H1 (cell line): ENCODE data around the gene ATP6V0D1. TPM values are rescaled to one million over a fixed set of nuclear protein-coding genes. Genes with fewer than 3 reads are reported as not detected.

ENCODE experiments used
- CTCF ChIA-PET: fragments of 300-600 bp; sonication (Branson Sonifier 250); formaldehyde crosslinking; loops from one replicate; lab custom pipeline; 2021; ENCODE audit not compliant: partially characterized antibody; lab: Charles Lee
- POLR2A ChIA-PET: fragments of 300-600 bp; sonication (Branson Sonifier 250); formaldehyde crosslinking; loops from one replicate; lab custom pipeline; 2021; ENCODE audit warnings: inconsistent platforms; ENCODE audit not compliant: partially characterized antibody; lab: Charles Lee
- DNase-seq, 2 experiments: peaks; one replicate each; pipeline versions ENCODE4 v3.0.0 to v3.0.0-alpha.2; 2010 to 2022; ENCODE audit warnings: low spot score in 2 of 2, low read depth in 1 of 2, mixed read lengths in 1 of 2
- FAIRE-seq: peaks from 2 replicates; lab custom pipeline; 2011; peaks lifted over from hg19 to GRCh38; lab: Jason Lieb, UNC
- H2AFZ ChIP-seq: 2 replicates; pipeline ENCODE4 v1.8.1; 2012; ENCODE audit warnings: low read length, inconsistent platforms
- H2AK5ac ChIP-seq: 2 replicates; pipeline ENCODE4 v1.6.1; 2013; ENCODE audit warnings: low read depth, low read length
- H2BK120ac ChIP-seq: replicated peaks from 2 replicates; pipeline ENCODE3; 2013; ENCODE audit warnings: low read depth, low read length, inconsistent platforms
- H2BK12ac ChIP-seq: 2 replicates; pipeline ENCODE4 v1.6.1; 2013; ENCODE audit warnings: low read depth, low read length
- H2BK15ac ChIP-seq: 2 replicates; pipeline ENCODE4 v1.6.1; 2013; ENCODE audit warnings: low read length
- H2BK20ac ChIP-seq: 2 replicates; pipeline ENCODE4 v1.6.1; 2013; ENCODE audit warnings: low read length
- H2BK5ac ChIP-seq: 2 replicates; pipeline ENCODE4 v1.6.1; 2013; ENCODE audit warnings: low read depth, low read length
- H3K14ac ChIP-seq: 2 replicates; pipeline ENCODE4 v1.6.1; 2013; ENCODE audit warnings: inconsistent platforms; ENCODE audit not compliant: insufficient read length
- H3K18ac ChIP-seq: 2 replicates; pipeline ENCODE4 v1.6.1; 2013; ENCODE audit warnings: low read length; ENCODE audit errors: extremely low read depth
- H3K23ac ChIP-seq: 2 replicates; pipeline ENCODE4 v1.6.1; 2013; ENCODE audit warnings: inconsistent platforms; ENCODE audit not compliant: insufficient read length
- H3K23me2 ChIP-seq: 2 replicates; pipeline ENCODE4 v1.6.1; 2013; ENCODE audit warnings: low read depth, low read length
- H3K27ac ChIP-seq: 2 replicates; pipeline ENCODE4 v1.6.1; 2011; ENCODE audit warnings: low read depth, low read length, inconsistent platforms
- H3K27me3 ChIP-seq, 4 experiments: replicated peaks in 1 of 4; 1 replicate in 1 of 4; 2 replicates in 3 of 4; pipeline versions ENCODE4 v1.6.1 to v1.8.1; 2011 to 2013; ENCODE audit warnings: low read length in 3 of 4, mild to moderate bottlenecking in 3 of 4, inconsistent platforms in 2 of 4, mixed read lengths in 2 of 4, moderate library complexity in 1 of 4; ENCODE audit not compliant: control insufficient read depth in 3 of 4, insufficient read depth in 3 of 4; ENCODE audit errors: extremely low read depth in 1 of 4
- H3K36me3 ChIP-seq, 4 experiments: 2 replicates each; pipeline versions ENCODE4 v1.6.1 to v1.8.1; 2011 to 2013; ENCODE audit warnings: mild to moderate bottlenecking in 4 of 4, low read length in 3 of 4, moderate library complexity in 2 of 4, control low read depth in 1 of 4, inconsistent platforms in 1 of 4; ENCODE audit not compliant: insufficient read depth in 4 of 4, control insufficient read depth in 2 of 4
- H3K4ac ChIP-seq: replicated peaks from 2 replicates; pipeline ENCODE3; 2013; ENCODE audit warnings: low read length, low read depth, mixed read lengths, inconsistent platforms; ENCODE audit not compliant: insufficient read length
- H3K4me1 ChIP-seq, 4 experiments: replicated peaks in 1 of 4; 1 replicate in 1 of 4; 2 replicates in 3 of 4; pipeline versions ENCODE4 v1.6.1 to v1.8.1; 2011 to 2013; ENCODE audit warnings: low read length in 3 of 4, inconsistent platforms in 2 of 4, mixed read lengths in 1 of 4; ENCODE audit not compliant: insufficient read depth in 4 of 4, control insufficient read depth in 3 of 4
- H3K4me2 ChIP-seq, 2 experiments: 2 replicates each; pipeline versions ENCODE4 v1.6.1 to v1.8.1; 2011 to 2013; ENCODE audit warnings: low read depth in 2 of 2, low read length in 2 of 2, control low read depth in 1 of 2, inconsistent platforms in 1 of 2, mild to moderate bottlenecking in 1 of 2; ENCODE audit not compliant: insufficient read depth in 1 of 2
- H3K4me3 ChIP-seq, 4 experiments: fragments of 200-600, 300-600 bp in 1 of 4; sonication (generic), shearing (Covaris generic), sonication (Bioruptor Twin) in 1 of 4; 2 replicates each; pipeline versions ENCODE4 v1.5.1 to v1.8.1; 2011 to 2016; ENCODE audit warnings: low read length in 4 of 4, low read depth in 3 of 4, control low read depth in 2 of 4, inconsistent platforms in 2 of 4, mild to moderate bottlenecking in 2 of 4, mixed read lengths in 1 of 4, moderate library complexity in 1 of 4; ENCODE audit not compliant: insufficient read depth in 2 of 4; ENCODE audit errors: extremely low read depth in 1 of 4
- H3K56ac ChIP-seq: replicated peaks from 2 replicates; pipeline ENCODE3; 2013; ENCODE audit warnings: low read depth, mild to moderate bottlenecking, mixed read lengths, low read length, inconsistent platforms; ENCODE audit not compliant: insufficient read length
- H3K79me1 ChIP-seq: 2 replicates; pipeline ENCODE4 v1.6.1; 2013; ENCODE audit warnings: low read depth, low read length, control low read depth
- H3K79me2 ChIP-seq, 2 experiments: 2 replicates each; pipeline versions ENCODE4 v1.6.1 to v1.8.1; 2012 to 2013; ENCODE audit warnings: low read length in 2 of 2, mild to moderate bottlenecking in 2 of 2, inconsistent platforms in 1 of 2; ENCODE audit not compliant: insufficient read depth in 2 of 2, control insufficient read depth in 1 of 2
- H3K9ac ChIP-seq, 4 experiments: replicated peaks in 1 of 4; 1 replicate in 1 of 4; 2 replicates in 3 of 4; pipeline versions ENCODE4 v1.6.1 to v1.8.1; 2011 to 2013; ENCODE audit warnings: low read depth in 3 of 4, low read length in 3 of 4, control low read depth in 2 of 4, mild to moderate bottlenecking in 2 of 4, moderate library complexity in 2 of 4, inconsistent platforms in 1 of 4; ENCODE audit errors: extremely low read depth in 1 of 4
- H3K9me3 ChIP-seq, 2 experiments: 2 replicates each; pipeline versions ENCODE4 v1.6.1 to v1.8.1; 2012 to 2013; ENCODE audit warnings: mild to moderate bottlenecking in 2 of 2, moderate library complexity in 2 of 2, control low read depth in 1 of 2, inconsistent platforms in 1 of 2, low read depth in 1 of 2, low read length in 1 of 2, mixed read lengths in 1 of 2; ENCODE audit not compliant: insufficient read depth in 2 of 2
- H4K20me1 ChIP-seq, 2 experiments: replicated peaks in 1 of 2; 2 replicates each; pipeline versions ENCODE3 to v1.8.1; 2011 to 2013; ENCODE audit warnings: inconsistent platforms in 2 of 2, low read length in 2 of 2, mild to moderate bottlenecking in 1 of 2; ENCODE audit not compliant: insufficient read depth in 2 of 2, control insufficient read depth in 1 of 2
- H4K5ac ChIP-seq: 2 replicates; pipeline ENCODE4 v1.6.1; 2013; ENCODE audit warnings: low read length, low read depth, mixed read lengths, inconsistent platforms; ENCODE audit not compliant: insufficient read length
- H4K8ac ChIP-seq: 2 replicates; pipeline ENCODE4 v1.8.0; 2013; ENCODE audit warnings: mild to moderate bottlenecking, moderate library complexity, low read length, inconsistent platforms; ENCODE audit not compliant: insufficient read depth; ENCODE audit errors: extremely low read depth
- H4K91ac ChIP-seq: replicated peaks from 2 replicates; pipeline ENCODE3; 2013; ENCODE audit warnings: low read length, mixed read lengths, inconsistent platforms; ENCODE audit not compliant: insufficient read length
- CREB1 ChIP-seq: IDR thresholded peaks from 2 replicates; pipeline ENCODE4 v1.6.1; 2012; ENCODE audit warnings: inconsistent platforms
- NRF1 ChIP-seq: IDR thresholded peaks from 2 replicates; pipeline ENCODE4 v1.6.1; 2011; ENCODE audit warnings: mild to moderate bottlenecking, low read depth, low read length, improper control_type of control experiment
- PHF8 ChIP-seq: fragments of 200-600 bp; sonication (generic); conservative IDR thresholded peaks from 2 replicates; pipeline ENCODE4 v1.7.1; 2012; ENCODE audit warnings: low read depth, mild to moderate bottlenecking, inconsistent platforms, low read length, moderate library complexity
- RNF2 ChIP-seq: fragments of 200-900, 300-1000 bp; sonication (generic); IDR thresholded peaks from 2 replicates; pipeline ENCODE4 v1.7.1; 2016; ENCODE audit warnings: borderline replicate concordance, low read depth, mild to moderate bottlenecking, antibody characterized with exemption, low read length; ENCODE audit not compliant: poor library complexity, severe bottlenecking; ENCODE audit errors: missing control alignments
- RXRA ChIP-seq: IDR thresholded peaks from 2 replicates; pipeline ENCODE4 v1.6.1; 2011; ENCODE audit warnings: low read depth, mild to moderate bottlenecking, low read length, moderate library complexity; ENCODE audit not compliant: insufficient read depth
- SIRT6 ChIP-seq: IDR thresholded peaks from one replicate; pipeline ENCODE4 v1.7.1; 2012; ENCODE audit warnings: low read length, inconsistent platforms
- SP4 ChIP-seq: IDR thresholded peaks from 2 replicates; pipeline ENCODE4 v1.6.1; 2012; ENCODE audit warnings: low read length, inconsistent platforms
- TAF7 ChIP-seq: optimal IDR thresholded peaks from 2 replicates; pipeline ENCODE3; 2011; ENCODE audit warnings: low read depth, mild to moderate bottlenecking, inconsistent platforms, low read length, moderate library complexity, borderline replicate concordance
- TEAD4 ChIP-seq: IDR thresholded peaks from 2 replicates; pipeline ENCODE4 v1.6.1; 2012; ENCODE audit warnings: low read depth, low read length, inconsistent platforms, mixed read lengths
- ZNF274 ChIP-seq: IDR thresholded peaks from 2 replicates; pipeline ENCODE4 v1.7.0; 2012; ENCODE audit warnings: low read length, borderline replicate concordance; ENCODE audit errors: extremely low read depth
- WGBS, 2 experiments: shearing (Covaris generic) in 1 of 2; methylation state at CpG; one replicate each; pipeline versions ENCODE4 v1.1.6 to v1.1.7; 2013 to 2015; ENCODE audit warnings: low lambda C conversion rate in 2 of 2, mixed read lengths in 2 of 2, inconsistent platforms in 1 of 2, low coverage in 1 of 2, missing lambda C conversion rate in 1 of 2; ENCODE audit not compliant: insufficient replicate concordance in 2 of 2, insufficient coverage in 1 of 2, insufficient read length in 1 of 2; ENCODE audit errors: extremely low coverage in 1 of 2, missing lambda C conversion rate in 1 of 2; 5-methylcytosine and 5-hydroxymethylcytosine counted together
- polyA plus RNA-seq, 7 experiments: library from polyadenylated mRNA; depleted of rRNA in 3 of 7; stranded (reverse) in 5 of 7; unstranded in 2 of 7; fragments of >200 nt in 5 of 7; fragments of 200-250 nt in 2 of 7; gene quantifications; 1 replicate in 5 of 7; 2 replicates in 1 of 7; 4 replicates in 1 of 7; pipeline versions ENCODE4 v1.2.1 to v1.2.3, GENCODE V29; 2011 to 2013; ENCODE audit warnings: missing spikeins in 2 of 7, mixed read lengths in 2 of 7
- total RNA-seq: library from RNA; stranded (reverse); fragmentation: NEBNext Ultra II Directional; extraction: Animal tissue kit (Norgen Biotek cat#: 25700); gene quantifications from 2 replicates; pipeline ENCODE4 v1.2.1, GENCODE V29; 2021

ATP6V0D1 gene
- total and polyA plus RNA-seq, 2 of the 8 experiments (the other 6 are each of a cell fraction or from before 2014, with no cell fraction given) = 47.3 to 134 TPM

DNA sequence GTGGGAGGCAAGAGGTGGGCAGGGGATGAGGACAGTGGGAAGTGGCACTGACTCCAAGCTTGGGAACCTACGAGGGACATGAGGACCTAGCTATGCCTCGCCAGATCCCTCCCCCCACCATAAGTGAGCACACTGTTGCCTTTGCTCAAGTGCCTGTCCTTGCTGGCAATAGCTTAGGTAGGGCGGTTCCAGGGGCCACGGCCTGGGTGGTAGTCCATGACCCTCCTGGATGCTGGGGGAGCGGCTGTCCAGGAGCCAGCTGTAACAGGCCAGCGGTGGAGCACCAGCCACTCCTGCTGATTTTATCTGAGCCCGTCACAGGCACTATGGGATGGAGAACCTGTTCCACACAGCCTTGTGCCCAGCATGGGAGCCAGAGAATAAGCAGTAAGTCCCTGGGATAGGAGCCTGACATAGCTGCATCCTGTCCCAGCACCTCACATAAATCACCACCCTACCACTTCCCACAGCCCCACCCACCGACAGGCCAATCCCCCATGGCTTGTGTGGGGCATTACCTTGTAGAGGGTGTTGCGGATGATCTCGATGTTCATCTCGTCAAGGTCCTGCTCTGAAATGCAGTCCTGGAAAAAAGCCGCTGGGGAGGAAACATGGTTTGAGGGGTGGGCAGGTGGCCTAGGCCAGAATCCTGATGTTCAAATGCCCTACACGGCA lies 38.2 kb downstream of the ATP6V0D1 start:
- H2BK5ac ChIP-seq = no peak overlapping the region; the same call in 1 of the 2 replicates
- H3K4me1 ChIP-seq = peaks cover 0 to 8% (median 4%) of the 10 kb centered on the region in 4 experiments; a peak in 5 of 7 replicates
- H3K79me2 ChIP-seq = no peaks in the 10 kb centered on the region
- DNase-seq (no peak), FAIRE-seq (no peak)
- H3K56ac ChIP-seq = no peak overlapping the region
- no peak overlapping the region for H3K14ac ChIP-seq
- H2BK20ac ChIP-seq = no peak overlapping the region
- H3K4me2 ChIP-seq = no peak overlapping the region
- H3K4me3 ChIP-seq = no peak overlapping the region
- WGBS, 2 experiments = 93% methylated on average over 13 of the region's 13 CpGs; no CpG with 5 or more reads in 1 of the 2 experiments
- no peak overlapping the region for H2BK120ac ChIP-seq
- no peak overlapping the region for H3K27ac ChIP-seq
- ChIA-PET POLR2A (interaction anchor here (0.8 to 8.5 kb wide), 2 partner anchors 9 to 14 kb away, joined by 4 to 67 read pairs; partner anchors contain the start of gene HSD11B2), CTCF (interaction anchor here (1.2 to 28.6 kb wide), 11 partner anchors 1 to 160 kb away, joined by 3 to 683 read pairs (median 7); partner anchors contain the start of genes HSD11B2 and ZDHHC1)
- H3K4ac ChIP-seq = no peak overlapping the region
- H3K23me2 ChIP-seq = no peaks in the 10 kb centered on the region
- H3K27me3 ChIP-seq = no peaks in the 10 kb centered on the region
- H4K5ac ChIP-seq = no peak overlapping the region
- no peak overlapping the region for H3K23ac ChIP-seq
- H3K36me3 ChIP-seq = peaks cover 0 to 9% (median 5%) of the 10 kb centered on the region in 4 experiments; a peak in 5 of 8 replicates
- peaks cover 2 to 8% of the 10 kb centered on the region in 2 experiments for H4K20me1 ChIP-seq
- H2AFZ ChIP-seq = no peak overlapping the region
- no peak overlapping the region; the same call in 1 of the 2 replicates for H4K8ac ChIP-seq
- no peak overlapping the region for H4K91ac ChIP-seq
- H3K9me3 ChIP-seq = peaks cover 0 to 1% of the 10 kb centered on the region in 2 experiments; a peak in 1 of 4 replicates
- H3K9ac ChIP-seq = no peak overlapping the region
- H3K18ac ChIP-seq = no peak overlapping the region
- H2BK12ac ChIP-seq = no peak overlapping the region
- no peak overlapping the region for H2AK5ac ChIP-seq
- H2BK15ac ChIP-seq = no peak overlapping the region
- no peaks in the 10 kb centered on the region; the same call in none of the 2 replicates for H3K79me1 ChIP-seq
- TF ChIP-seq PHF8 = no peak
- TF ChIP-seq NRF1 = no peak
- no peak for TF ChIP-seq SIRT6
- TF ChIP-seq SP4 = no peak
- no peak for TF ChIP-seq RXRA
- TF ChIP-seq TAF7 = no peak
- no peak for TF ChIP-seq ZNF274
- TF ChIP-seq CREB1 = no peak
- no peak for TF ChIP-seq TEAD4
- no peak for TF ChIP-seq RNF2
